KMS-11 (cell line): Measurements from ENCODE around the gene LUZP1.

Experiments
- H2AFZ ChIP-seq: fragments of 200-600 bp; sonication (generic); 2 replicates; pipeline ENCODE4 v1.6.1; 2016; ENCODE audit warnings: antibody characterized with exemption, mixed run types, low read depth
- H3K27ac ChIP-seq: fragments of 200-600 bp; sonication (generic); 2 replicates; pipeline ENCODE4 v1.6.1; 2016; ENCODE audit warnings: mild to moderate bottlenecking, mixed run types
- H3K27me3 ChIP-seq: fragments of 200-600 bp; sonication (generic); 2 replicates; pipeline ENCODE4 v1.6.1; 2017; ENCODE audit warnings: mild to moderate bottlenecking, low read depth, mixed run types, moderate library complexity; ENCODE audit not compliant: insufficient read depth
- H3K36me3 ChIP-seq: fragments of 200-600 bp; sonication (generic); 2 replicates; pipeline ENCODE4 v1.6.1; 2017; ENCODE audit warnings: mild to moderate bottlenecking, mixed run types; ENCODE audit not compliant: insufficient read depth
- H3K4me1 ChIP-seq: fragments of 200-600 bp; sonication (generic); 2 replicates; pipeline ENCODE4 v1.6.1; 2016; ENCODE audit warnings: mild to moderate bottlenecking, low read depth, mixed run types; ENCODE audit not compliant: poor library complexity, severe bottlenecking
- H3K4me2 ChIP-seq: fragments of 200-600 bp; sonication (generic); 2 replicates; pipeline ENCODE4 v1.7.0; 2016; ENCODE audit warnings: mild to moderate bottlenecking, mixed run types
- H3K4me3 ChIP-seq: fragments of 200-600 bp; sonication (generic); IDR thresholded peaks from 2 replicates; pipeline ENCODE4 v1.6.1; 2017; ENCODE audit warnings: low read depth, low read length, mixed read lengths; ENCODE audit not compliant: insufficient read depth
- H3K79me2 ChIP-seq: fragments of 200-600 bp; sonication (generic); 2 replicates; pipeline ENCODE4 v1.6.1; 2016; ENCODE audit warnings: low read depth, mixed run types; ENCODE audit not compliant: insufficient read depth
- H3K9ac ChIP-seq: fragments of 200-600 bp; sonication (generic); 2 replicates; pipeline ENCODE4 v1.6.1; 2016; ENCODE audit warnings: mild to moderate bottlenecking, mixed run types
- H4K20me1 ChIP-seq: fragments of 200-600 bp; sonication (generic); 2 replicates; pipeline ENCODE4 v1.6.1; 2016; ENCODE audit warnings: mild to moderate bottlenecking, mixed run types; ENCODE audit not compliant: insufficient read depth
- TF ChIP-seq, protein P1 (sequence below): fragments of 200-600 bp; sonication (generic); conservative IDR thresholded peaks from 2 replicates; pipeline ENCODE4 v1.6.1; 2017; ENCODE audit warnings: low read depth, mild to moderate bottlenecking, antibody characterized with exemption, low read length, moderate library complexity, mixed read lengths

Gene LUZP1

DNA sequence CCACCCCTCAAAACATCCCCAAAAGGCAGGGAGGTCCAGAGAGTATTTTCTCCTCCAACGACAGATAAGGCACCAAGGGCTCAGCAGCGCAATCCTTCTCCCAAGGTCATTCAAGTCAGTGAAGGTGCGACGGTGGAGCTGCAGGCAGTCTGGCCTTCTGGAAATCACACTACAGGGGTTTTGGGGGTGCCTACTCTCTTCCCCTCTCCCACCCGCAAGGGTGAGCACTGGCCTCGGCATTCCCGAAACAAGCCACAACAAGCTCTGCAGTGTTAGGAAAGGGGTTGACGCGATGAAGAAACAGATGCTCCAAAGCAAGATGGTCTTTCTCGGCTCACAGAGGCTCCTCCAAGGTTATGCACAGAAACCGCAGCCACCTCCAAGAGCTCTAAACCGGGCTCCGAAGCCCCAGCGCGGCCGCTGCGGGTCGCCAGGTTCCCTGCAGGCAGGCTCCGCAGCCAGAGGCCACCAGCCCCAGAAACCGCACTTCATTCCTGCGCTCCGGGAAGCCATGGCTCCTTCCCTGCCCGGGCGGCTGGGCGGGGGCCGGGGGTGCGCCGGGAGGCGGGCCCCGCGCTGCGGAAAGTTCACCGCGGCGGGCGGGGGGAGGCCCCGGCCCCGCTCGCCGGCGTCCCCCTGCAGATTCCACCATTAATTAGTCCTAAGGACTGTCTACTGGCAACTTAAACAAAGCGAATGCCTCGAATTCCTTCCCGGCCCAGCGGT, 1.1 kb downstream of the LUZP1 start:
- Histone ChIP-seq H4K20me1 (no peaks in the 10 kb centered on the region), H3K4me1 (peaks cover 10% of the 10 kb centered on the region), H3K27me3 (no peaks in the 10 kb centered on the region), H3K27ac (no peak overlapping the region), H3K36me3 (no peaks in the 10 kb centered on the region), H3K4me3 (no peak overlapping the region), H2AFZ (peak overlapping the region; percentile 38; the same call in 1 of the 2 replicates), H3K4me2 (peak overlapping the region; percentile 89), H3K79me2 (peaks cover 23% of the 10 kb centered on the region; the same call in 1 of the 2 replicates), H3K9ac (peak overlapping the region; percentile 46; the same call in 1 of the 2 replicates)
- TF ChIP-seq, protein P1, sequence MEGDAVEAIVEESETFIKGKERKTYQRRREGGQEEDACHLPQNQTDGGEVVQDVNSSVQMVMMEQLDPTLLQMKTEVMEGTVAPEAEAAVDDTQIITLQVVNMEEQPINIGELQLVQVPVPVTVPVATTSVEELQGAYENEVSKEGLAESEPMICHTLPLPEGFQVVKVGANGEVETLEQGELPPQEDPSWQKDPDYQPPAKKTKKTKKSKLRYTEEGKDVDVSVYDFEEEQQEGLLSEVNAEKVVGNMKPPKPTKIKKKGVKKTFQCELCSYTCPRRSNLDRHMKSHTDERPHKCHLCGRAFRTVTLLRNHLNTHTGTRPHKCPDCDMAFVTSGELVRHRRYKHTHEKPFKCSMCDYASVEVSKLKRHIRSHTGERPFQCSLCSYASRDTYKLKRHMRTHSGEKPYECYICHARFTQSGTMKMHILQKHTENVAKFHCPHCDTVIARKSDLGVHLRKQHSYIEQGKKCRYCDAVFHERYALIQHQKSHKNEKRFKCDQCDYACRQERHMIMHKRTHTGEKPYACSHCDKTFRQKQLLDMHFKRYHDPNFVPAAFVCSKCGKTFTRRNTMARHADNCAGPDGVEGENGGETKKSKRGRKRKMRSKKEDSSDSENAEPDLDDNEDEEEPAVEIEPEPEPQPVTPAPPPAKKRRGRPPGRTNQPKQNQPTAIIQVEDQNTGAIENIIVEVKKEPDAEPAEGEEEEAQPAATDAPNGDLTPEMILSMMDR = no peak

GRCh38 chr1:23166854-23167253, 1.8 kb downstream of the LUZP1 start:
- TF ChIP-seq, protein P1 = no peak
- no peaks in the 10 kb centered on the region for H4K20me1 ChIP-seq
- no peaks in the 10 kb centered on the region for H3K36me3 ChIP-seq
- peaks cover 23% of the 10 kb centered on the region; the same call in 1 of the 2 replicates for H3K79me2 ChIP-seq
- H3K27ac ChIP-seq = no peak overlapping the region
- H3K4me3 ChIP-seq = no peak overlapping the region
- peaks cover 10% of the 10 kb centered on the region for H3K4me1 ChIP-seq
- H3K4me2 ChIP-seq = peak overlapping the region; percentile 89; the same call in 1 of the 2 replicates
- H2AFZ ChIP-seq = no peak overlapping the region
- no peak overlapping the region for H3K9ac ChIP-seq
- no peaks in the 10 kb centered on the region for H3K27me3 ChIP-seq

DNA sequence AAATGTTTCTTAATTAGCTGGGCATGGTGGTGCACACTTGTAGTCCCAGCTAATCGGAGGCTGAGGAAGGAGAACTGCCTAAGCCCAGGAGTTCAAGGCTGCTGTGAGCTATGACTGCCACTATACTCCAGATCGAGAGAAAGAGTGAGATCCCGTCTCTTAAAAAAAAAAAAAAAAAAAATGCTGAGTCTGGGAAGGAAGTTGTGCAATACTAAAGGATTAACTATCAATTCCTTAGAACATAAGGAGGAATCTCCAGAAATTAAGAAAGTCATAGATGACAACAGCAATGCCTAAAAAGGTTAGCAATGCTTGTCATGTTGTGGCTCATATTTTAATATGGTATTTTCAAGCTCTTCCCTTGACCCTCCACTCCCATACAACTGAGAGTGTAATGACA, 5.3 kb downstream of the LUZP1 start:
- H4K20me1 ChIP-seq = no peaks in the 10 kb centered on the region
- TF ChIP-seq, protein P1 = no peak
- peaks cover 10% of the 10 kb centered on the region for H3K4me1 ChIP-seq
- no peaks in the 10 kb centered on the region for H3K36me3 ChIP-seq
- H3K27me3 ChIP-seq = no peaks in the 10 kb centered on the region
- no peak overlapping the region for H3K4me2 ChIP-seq
- no peak overlapping the region for H2AFZ ChIP-seq
- H3K4me3 ChIP-seq = no peak overlapping the region
- no peak overlapping the region for H3K9ac ChIP-seq
- H3K79me2 ChIP-seq = peaks cover 25% of the 10 kb centered on the region; the same call in 1 of the 2 replicates
- H3K27ac ChIP-seq = no peak overlapping the region

- H2AFZ ChIP-seq = no peak overlapping the region
- TF ChIP-seq, protein P1 = no peak
- H3K27me3 ChIP-seq = no peaks in the 10 kb centered on the region
- no peak overlapping the region for H3K9ac ChIP-seq
- H3K4me3 ChIP-seq = no peak overlapping the region
- H3K4me2 ChIP-seq = no peak overlapping the region
- no peak overlapping the region for H3K27ac ChIP-seq
- H3K79me2 ChIP-seq = peaks cover 21% of the 10 kb centered on the region; the same call in 1 of the 2 replicates
- H3K4me1 ChIP-seq = peaks cover 6% of the 10 kb centered on the region
- no peaks in the 10 kb centered on the region for H3K36me3 ChIP-seq
- no peaks in the 10 kb centered on the region for H4K20me1 ChIP-seq
Measured at GRCh38 chr1:23159963-23160877, 8.4 kb downstream of the LUZP1 start.
